Keratinocyte (primary cell): Measurements from ENCODE around the gene TOR4A. TPM values are rescaled to one million over a fixed set of nuclear protein-coding genes. Genes with fewer than 3 reads are reported as not detected.

Source experiments
- DNase-seq: peaks from one replicate; pipeline ENCODE4 v3.0.0-alpha.2; 2011; ENCODE audit warnings: low read depth, missing footprints, low spot score
- FAIRE-seq: peaks from 2 replicates; lab custom pipeline; 2011; peaks lifted over from hg19 to GRCh38; lab: Jason Lieb, UNC
- H2AFZ ChIP-seq: 2 replicates; pipeline ENCODE4 v1.6.0; 2012; ENCODE audit warnings: low read length, control low read depth, inconsistent platforms; ENCODE audit not compliant: control insufficient read depth
- H3K27ac ChIP-seq: 2 replicates; pipeline ENCODE4 v1.5.1; 2011; ENCODE audit warnings: low read length; ENCODE audit not compliant: control insufficient read depth, insufficient read depth
- H3K27me3 ChIP-seq: 3 replicates; pipeline ENCODE4 v1.6.0; 2011; ENCODE audit warnings: low read length; ENCODE audit not compliant: control insufficient read depth, insufficient read depth; ENCODE audit errors: extremely low read depth
- H3K36me3 ChIP-seq, 2 experiments: 2 replicates in 1 of 2; 3 replicates in 1 of 2; pipeline ENCODE4 v1.5.1; 2011; ENCODE audit warnings: low read length in 2 of 2, mild to moderate bottlenecking in 1 of 2; ENCODE audit not compliant: control insufficient read depth in 2 of 2, insufficient read depth in 2 of 2; ENCODE audit errors: extremely low read depth in 1 of 2
- H3K4me1 ChIP-seq: 3 replicates; pipeline ENCODE4 v1.5.1; 2011; ENCODE audit warnings: low read length; ENCODE audit not compliant: control insufficient read depth, insufficient read depth; ENCODE audit errors: extremely low read depth
- H3K4me2 ChIP-seq: 3 replicates; pipeline ENCODE4 v1.6.0; 2011; ENCODE audit warnings: low read depth, low read length; ENCODE audit not compliant: control insufficient read depth, insufficient read depth; ENCODE audit errors: extremely low read depth
- H3K4me3 ChIP-seq, 3 experiments: fragments of 200-600 bp in 1 of 3; sonication (generic) in 1 of 3; 2 replicates in 2 of 3; 3 replicates in 1 of 3; pipeline ENCODE4 v1.5.1; 2011 to 2016; ENCODE audit warnings: low read length in 3 of 3, mild to moderate bottlenecking in 3 of 3, control low read depth in 2 of 3, inconsistent platforms in 1 of 3, low read depth in 1 of 3, mixed read lengths in 1 of 3, mixed run types in 1 of 3, moderate library complexity in 1 of 3; ENCODE audit not compliant: control insufficient read depth in 2 of 3, insufficient read depth in 2 of 3; ENCODE audit errors: extremely low read depth in 1 of 3
- H3K79me2 ChIP-seq: 2 replicates; pipeline ENCODE4 v1.6.0; 2012; ENCODE audit warnings: low read length; ENCODE audit not compliant: control insufficient read depth, insufficient read depth
- H3K9ac ChIP-seq: 3 replicates; pipeline ENCODE4 v1.6.0; 2011; ENCODE audit warnings: low read length; ENCODE audit not compliant: control insufficient read depth, insufficient read depth; ENCODE audit errors: extremely low read depth
- H3K9me1 ChIP-seq: 3 replicates; pipeline ENCODE4 v1.6.0; 2011; ENCODE audit warnings: low read length; ENCODE audit not compliant: control insufficient read depth, insufficient read depth; ENCODE audit errors: extremely low read depth
- H3K9me3 ChIP-seq: 2 replicates; pipeline ENCODE4 v1.5.1; 2012; ENCODE audit warnings: low read depth, low read length; ENCODE audit not compliant: control insufficient read depth
- H4K20me1 ChIP-seq: 3 replicates; pipeline ENCODE4 v1.6.0; 2011; ENCODE audit warnings: low read length; ENCODE audit not compliant: control insufficient read depth, insufficient read depth; ENCODE audit errors: extremely low read depth
- EZH2 ChIP-seq: IDR thresholded peaks from one replicate; pipeline ENCODE4 v1.6.1; 2012; ENCODE audit warnings: inconsistent platforms, mild to moderate bottlenecking, low read length, moderate library complexity
- dilution Hi-C: fragments of 300-500 bp; cut with MboI; formaldehyde crosslinking; loops from one replicate; pipeline ENCODE4 v1.7.0; 2020; ENCODE audit warnings: low sequenced_read_pairs; ENCODE audit not compliant: extremely low pct_ligation_motif_present
- polyA plus RNA-seq, 5 experiments: library from polyadenylated mRNA; depleted of rRNA in 3 of 5; stranded (reverse) in 3 of 5; stranded (forward) in 1 of 5; unstranded in 1 of 5; fragments of >200 nt; gene quantifications; 1 replicate in 1 of 5; 2 replicates in 3 of 5; 3 replicates in 1 of 5; pipeline versions ENCODE4 v1.2.1 to v1.2.3, GENCODE V29; 2011 to 2012; ENCODE audit warnings: missing spikeins in 2 of 5, low read depth in 1 of 5, low replicate concordance in 1 of 5
- TF ChIP-seq, protein P1 (sequence below), 3 experiments: IDR thresholded peaks in 1 of 3; conservative IDR thresholded peaks in 1 of 3; optimal IDR thresholded peaks in 1 of 3; 2 replicates in 2 of 3; 3 replicates in 1 of 3; pipeline versions ENCODE3 to v1.5.1; 2011; ENCODE audit warnings: low read length in 3 of 3, mild to moderate bottlenecking in 3 of 3, moderate library complexity in 2 of 3, control low read depth in 1 of 3, inconsistent platforms in 1 of 3; ENCODE audit not compliant: insufficient read depth in 2 of 3; ENCODE audit errors: extremely low read depth in 1 of 3

TOR4A gene
- polyA plus RNA-seq, 1 donor (not counting 4 experiments of a cell fraction or from before 2014, with no cell fraction given) = 5.8 TPM

DNA sequence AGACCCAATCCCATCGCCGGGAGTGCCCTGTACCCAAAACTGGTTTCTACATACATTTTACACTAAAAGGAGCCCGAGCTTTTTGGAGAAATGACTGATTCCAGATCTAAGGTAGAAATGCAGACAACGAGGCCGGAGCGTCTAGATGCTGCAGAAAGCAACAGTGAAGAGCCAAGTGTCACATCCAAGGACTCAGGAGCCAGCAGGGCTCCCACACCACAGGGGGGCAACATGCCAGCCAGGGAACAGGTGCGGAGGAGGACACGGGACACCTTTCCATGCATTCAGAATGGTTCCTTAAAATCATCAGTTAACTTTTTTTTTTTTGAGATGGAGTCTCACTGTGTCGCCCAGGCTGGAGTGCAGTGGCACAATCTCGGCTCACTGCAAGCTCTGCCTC lies 47.6 kb downstream of the TOR4A start:
- Histone ChIP-seq H3K27ac (no peak overlapping the region), H4K20me1 (no peaks in the 10 kb centered on the region), H3K9ac (no peak overlapping the region), H3K9me1 (no peaks in the 10 kb centered on the region), H3K9me3 (no peaks in the 10 kb centered on the region), H3K4me3 (no peak overlapping the region), H3K27me3 (no peaks in the 10 kb centered on the region), H2AFZ (no peak overlapping the region), H3K79me2 (no peaks in the 10 kb centered on the region), H3K36me3 (no peaks in the 10 kb centered on the region), H3K4me2 (no peak overlapping the region), H3K4me1 (no peaks in the 10 kb centered on the region)
- TF ChIP-seq EZH2 = no peak
- TF ChIP-seq, protein P1, sequence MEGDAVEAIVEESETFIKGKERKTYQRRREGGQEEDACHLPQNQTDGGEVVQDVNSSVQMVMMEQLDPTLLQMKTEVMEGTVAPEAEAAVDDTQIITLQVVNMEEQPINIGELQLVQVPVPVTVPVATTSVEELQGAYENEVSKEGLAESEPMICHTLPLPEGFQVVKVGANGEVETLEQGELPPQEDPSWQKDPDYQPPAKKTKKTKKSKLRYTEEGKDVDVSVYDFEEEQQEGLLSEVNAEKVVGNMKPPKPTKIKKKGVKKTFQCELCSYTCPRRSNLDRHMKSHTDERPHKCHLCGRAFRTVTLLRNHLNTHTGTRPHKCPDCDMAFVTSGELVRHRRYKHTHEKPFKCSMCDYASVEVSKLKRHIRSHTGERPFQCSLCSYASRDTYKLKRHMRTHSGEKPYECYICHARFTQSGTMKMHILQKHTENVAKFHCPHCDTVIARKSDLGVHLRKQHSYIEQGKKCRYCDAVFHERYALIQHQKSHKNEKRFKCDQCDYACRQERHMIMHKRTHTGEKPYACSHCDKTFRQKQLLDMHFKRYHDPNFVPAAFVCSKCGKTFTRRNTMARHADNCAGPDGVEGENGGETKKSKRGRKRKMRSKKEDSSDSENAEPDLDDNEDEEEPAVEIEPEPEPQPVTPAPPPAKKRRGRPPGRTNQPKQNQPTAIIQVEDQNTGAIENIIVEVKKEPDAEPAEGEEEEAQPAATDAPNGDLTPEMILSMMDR (optimal IDR thresholded peaks at IDR 0.05 in 1 of 3, IDR thresholded peaks at IDR 0.05 in 1 of 3, conservative IDR thresholded peaks at IDR 0.05 in 1 of 3; ENCODE audit: extremely low read depth in 1 of 3, insufficient read depth in 2 of 3, low read length in 3 of 3) = no peak
- DNase-seq (no peak), FAIRE-seq (no peak)
- dilution Hi-C loops = no loop called here

DNA sequence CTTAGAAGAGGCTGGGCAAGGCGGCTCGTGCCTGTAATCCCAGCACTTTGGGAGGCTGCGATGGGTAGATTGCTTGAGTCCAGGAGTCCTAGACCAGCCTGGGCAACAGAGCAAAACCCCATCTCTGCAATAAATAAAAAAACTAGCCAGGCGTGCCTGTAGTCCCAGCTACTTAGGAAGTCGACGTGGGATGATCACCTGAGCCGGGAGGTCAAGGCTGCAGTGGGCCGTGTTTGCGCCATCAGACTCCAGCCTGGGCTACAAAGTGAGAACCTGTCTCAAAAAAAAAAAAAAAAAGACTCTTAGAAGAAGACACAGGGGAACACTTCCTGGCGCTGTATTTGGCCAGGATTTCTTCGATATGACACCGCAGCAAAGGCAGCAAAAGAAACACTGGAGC lies 48.3 kb downstream of the TOR4A start:
- dilution Hi-C loops = no loop called here
- no peak overlapping the region for H3K4me3 ChIP-seq
- no peaks in the 10 kb centered on the region for H3K4me1 ChIP-seq
- no peaks in the 10 kb centered on the region for H3K79me2 ChIP-seq
- no peaks in the 10 kb centered on the region for H3K9me1 ChIP-seq
- no peak overlapping the region for H2AFZ ChIP-seq
- no peaks in the 10 kb centered on the region for H3K27me3 ChIP-seq
- H3K27ac ChIP-seq = no peak overlapping the region
- H3K4me2 ChIP-seq = no peak overlapping the region
- no peaks in the 10 kb centered on the region for H4K20me1 ChIP-seq
- TF ChIP-seq, protein P1 (optimal IDR thresholded peaks at IDR 0.05 in 1 of 3, IDR thresholded peaks at IDR 0.05 in 1 of 3, conservative IDR thresholded peaks at IDR 0.05 in 1 of 3; ENCODE audit: extremely low read depth in 1 of 3, insufficient read depth in 2 of 3, low read length in 3 of 3) = no peak
- no peak for TF ChIP-seq EZH2
- no peaks in the 10 kb centered on the region for H3K36me3 ChIP-seq
- H3K9me3 ChIP-seq = no peaks in the 10 kb centered on the region
- H3K9ac ChIP-seq = no peak overlapping the region
- FAIRE-seq (no peak), DNase-seq (no peak)
